ENCODE measurements around the gene CTNNA2.

DNA sequence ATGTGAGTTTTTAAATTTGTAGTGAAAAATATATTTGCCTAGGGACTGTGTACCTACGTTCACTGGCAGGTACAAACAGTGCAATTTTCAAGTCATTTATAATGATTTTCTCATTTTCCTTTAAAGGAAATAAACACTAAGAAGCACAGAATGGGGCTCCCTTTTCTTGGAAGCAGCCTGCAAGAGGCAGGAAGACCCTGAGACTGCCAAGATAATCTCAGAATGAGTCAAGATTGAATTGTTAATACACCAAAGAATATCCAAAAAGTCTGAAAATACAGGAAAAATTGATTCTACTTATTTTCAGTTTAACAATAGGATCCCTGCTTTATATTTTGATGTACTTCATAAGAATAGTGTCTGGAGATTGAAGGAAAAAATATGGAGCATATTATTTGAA, 331.2 kb downstream of the CTNNA2 start:
- TF ChIP-seq TEAD4 (IDR thresholded peaks at IDR 0.05) (no peak), USF1 (IDR thresholded peaks at IDR 0.05) (no peak), CREB1 (IDR thresholded peaks at IDR 0.05; ENCODE audit: low read depth) (no peak), NFIC (IDR thresholded peaks at IDR 0.05) (no peak), CEBPB (IDR thresholded peaks at IDR 0.05) (no peak), YY1 (IDR thresholded peaks at IDR 0.05; ENCODE audit: low read depth) (no peak), TAF1 (IDR thresholded peaks at IDR 0.05; ENCODE audit: low read depth) (no peak), ZBTB7A (IDR thresholded peaks at IDR 0.05; ENCODE audit: low read depth) (no peak), EP300 (IDR thresholded peaks at IDR 0.05; ENCODE audit: borderline replicate concordance) (no peak), FOXM1 (IDR thresholded peaks at IDR 0.05; ENCODE audit: borderline replicate concordance, low read depth) (no peak)
- TF ChIP-seq, protein P1, sequence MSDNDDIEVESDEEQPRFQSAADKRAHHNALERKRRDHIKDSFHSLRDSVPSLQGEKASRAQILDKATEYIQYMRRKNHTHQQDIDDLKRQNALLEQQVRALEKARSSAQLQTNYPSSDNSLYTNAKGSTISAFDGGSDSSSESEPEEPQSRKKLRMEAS (IDR thresholded peaks at IDR 0.05), result no peak
- TF ChIP-seq, protein P2, sequence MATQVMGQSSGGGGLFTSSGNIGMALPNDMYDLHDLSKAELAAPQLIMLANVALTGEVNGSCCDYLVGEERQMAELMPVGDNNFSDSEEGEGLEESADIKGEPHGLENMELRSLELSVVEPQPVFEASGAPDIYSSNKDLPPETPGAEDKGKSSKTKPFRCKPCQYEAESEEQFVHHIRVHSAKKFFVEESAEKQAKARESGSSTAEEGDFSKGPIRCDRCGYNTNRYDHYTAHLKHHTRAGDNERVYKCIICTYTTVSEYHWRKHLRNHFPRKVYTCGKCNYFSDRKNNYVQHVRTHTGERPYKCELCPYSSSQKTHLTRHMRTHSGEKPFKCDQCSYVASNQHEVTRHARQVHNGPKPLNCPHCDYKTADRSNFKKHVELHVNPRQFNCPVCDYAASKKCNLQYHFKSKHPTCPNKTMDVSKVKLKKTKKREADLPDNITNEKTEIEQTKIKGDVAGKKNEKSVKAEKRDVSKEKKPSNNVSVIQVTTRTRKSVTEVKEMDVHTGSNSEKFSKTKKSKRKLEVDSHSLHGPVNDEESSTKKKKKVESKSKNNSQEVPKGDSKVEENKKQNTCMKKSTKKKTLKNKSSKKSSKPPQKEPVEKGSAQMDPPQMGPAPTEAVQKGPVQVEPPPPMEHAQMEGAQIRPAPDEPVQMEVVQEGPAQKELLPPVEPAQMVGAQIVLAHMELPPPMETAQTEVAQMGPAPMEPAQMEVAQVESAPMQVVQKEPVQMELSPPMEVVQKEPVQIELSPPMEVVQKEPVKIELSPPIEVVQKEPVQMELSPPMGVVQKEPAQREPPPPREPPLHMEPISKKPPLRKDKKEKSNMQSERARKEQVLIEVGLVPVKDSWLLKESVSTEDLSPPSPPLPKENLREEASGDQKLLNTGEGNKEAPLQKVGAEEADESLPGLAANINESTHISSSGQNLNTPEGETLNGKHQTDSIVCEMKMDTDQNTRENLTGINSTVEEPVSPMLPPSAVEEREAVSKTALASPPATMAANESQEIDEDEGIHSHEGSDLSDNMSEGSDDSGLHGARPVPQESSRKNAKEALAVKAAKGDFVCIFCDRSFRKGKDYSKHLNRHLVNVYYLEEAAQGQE (IDR thresholded peaks at IDR 0.05; ENCODE audit: low read depth), result no peak
